Left renal cortex interstitium (tissue), 4 donors: Measurements from ENCODE around the gene KEAP1. TPM values are rescaled to one million over a fixed set of nuclear protein-coding genes. Genes with fewer than 3 reads are reported as not detected.

Experiments
- DNase-seq, 4 donors: peaks; one replicate each; pipeline ENCODE4 v3.0.0-alpha.2; 2013; ENCODE audit warnings: low read depth in 4 of 4, low spot score in 2 of 4, missing footprints in 1 of 4
- polyA plus RNA-seq, 4 donors: library from polyadenylated mRNA; unstranded; fragments of 120-200 nt; gene quantifications; one replicate each; pipeline ENCODE4 v1.2.1, GENCODE V29; 2013; ENCODE audit not compliant: insufficient read length in 4 of 4

The KEAP1 gene
- polyA plus RNA-seq, 4 donors = 73.7 to 86.7 (median 77.7) TPM

DNA sequence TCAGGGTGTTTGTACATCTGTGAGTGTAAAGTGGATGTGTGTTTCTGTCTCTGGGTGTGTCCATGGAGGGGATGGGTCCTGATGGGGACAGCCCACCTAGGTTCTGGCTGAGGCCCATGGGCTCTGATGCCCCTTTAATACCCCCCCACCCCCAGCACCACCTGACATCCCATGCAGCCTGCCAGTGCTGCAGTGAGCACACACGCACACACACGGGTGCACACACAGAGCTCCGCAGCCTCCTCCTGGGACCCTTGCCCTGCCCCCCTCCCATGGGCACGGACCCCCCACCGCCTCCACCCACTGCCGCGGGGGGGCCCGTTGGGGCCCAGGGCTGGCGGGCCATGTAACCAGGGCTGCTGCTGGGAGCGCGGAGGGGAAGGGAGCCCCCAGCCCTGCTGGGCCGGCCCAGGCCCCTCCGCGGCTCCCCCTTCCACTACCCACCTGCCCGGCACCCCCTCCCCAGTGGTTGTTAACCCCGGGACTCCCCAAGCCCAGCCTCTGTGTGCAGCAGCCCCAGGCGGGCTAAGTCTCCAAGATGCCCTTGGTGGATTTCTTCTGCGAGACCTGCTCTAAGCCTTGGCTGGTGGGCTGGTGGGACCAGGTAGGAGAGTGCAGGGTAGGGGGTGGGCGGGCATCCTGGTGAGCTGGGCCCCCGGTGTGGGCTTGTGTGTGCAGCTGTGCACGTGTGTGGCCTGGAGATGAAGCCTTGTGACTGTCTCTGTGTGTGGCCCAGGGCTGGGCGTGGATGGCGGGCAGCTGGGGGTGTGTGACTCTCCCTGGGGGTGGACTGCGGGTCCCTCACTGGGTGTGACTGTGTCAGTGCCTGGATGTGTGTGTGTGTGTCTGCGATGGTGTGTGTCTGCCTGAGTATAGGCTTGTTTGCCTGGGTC, 50.2 kb downstream of the KEAP1 start:
- no peak for DNase-seq

- DNase-seq = no peak
These were observed 52.1 kb downstream of the KEAP1 start for GRCh38 chr19:10450853-10451609.

DNA sequence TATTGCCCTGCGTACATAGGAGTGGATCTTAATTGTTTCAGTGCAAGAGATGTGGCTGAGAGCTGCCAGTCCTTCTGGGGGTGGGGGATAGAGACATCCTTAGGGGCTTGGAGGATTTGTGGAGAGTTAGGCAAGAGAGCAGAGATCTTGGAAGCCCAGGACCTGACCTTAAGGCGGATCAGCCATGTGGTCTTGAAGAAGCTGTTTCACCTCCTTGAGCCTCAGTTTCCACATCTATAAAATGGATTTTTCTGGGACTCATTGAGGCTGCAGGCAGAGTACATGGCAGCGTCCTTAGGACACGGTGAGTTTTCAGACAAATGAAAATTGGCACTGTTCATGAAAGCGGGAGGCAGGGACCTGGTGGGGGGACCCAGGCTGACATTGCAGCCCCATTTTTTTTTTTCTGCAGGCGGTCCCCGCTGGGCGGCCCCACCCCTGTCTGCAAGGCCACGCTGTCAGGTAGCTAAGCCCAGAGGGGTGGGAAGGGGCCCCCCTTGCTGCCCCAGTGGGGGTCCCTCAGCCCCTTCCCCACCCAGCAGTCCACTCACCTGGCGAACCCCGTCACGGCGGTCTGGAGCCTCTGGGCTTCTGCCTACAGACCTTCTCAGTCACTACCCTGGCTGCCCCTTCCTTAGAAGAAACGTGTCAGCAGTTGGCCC, 52.8 kb downstream of the KEAP1 start:
- DNase-seq = no peak

DNA sequence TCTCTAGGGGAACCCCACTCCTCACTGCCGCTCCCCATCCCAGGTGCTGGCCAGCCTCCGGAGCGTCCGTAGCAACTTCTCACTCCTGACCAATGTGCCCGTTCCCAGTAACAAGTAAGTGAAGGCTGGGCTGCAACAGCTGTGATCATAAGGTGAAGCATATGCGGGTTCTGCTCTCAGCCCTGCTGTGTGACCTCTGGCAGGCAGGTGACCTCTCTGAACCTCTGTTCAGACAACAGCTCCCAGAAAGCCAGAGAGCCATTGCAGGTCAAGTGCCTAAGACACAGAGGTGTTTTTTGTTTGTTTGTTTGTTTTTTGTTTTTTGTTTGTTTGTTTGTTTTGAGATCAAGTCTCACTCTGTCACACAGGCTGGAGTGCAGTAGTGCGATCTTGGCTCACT, 54.1 kb downstream of the KEAP1 start:
- DNase-seq = no peak

- DNase-seq = no peak
These were observed 60.5 kb downstream of the KEAP1 start for GRCh38 chr19:10442698-10443097.

- DNase-seq = no peak
These were observed 63.6 kb downstream of the KEAP1 start for GRCh38 chr19:10439588-10439987.

Other genes with a start within 250 kb of the KEAP1 start
- gene ICAM1, start 232.2 kb downstream of the KEAP1 start, polyA plus RNA-seq = 1 to 10 TPM; 5.5 to 7.3 (median 6.4) TPM
- gene ICAM4, start 216.4 kb downstream of the KEAP1 start, polyA plus RNA-seq = under 1 TPM; 0.28 to 0.81 (median 0.58) TPM
- under 1 TPM; 0.11 to 0.32 (median 0.23) TPM for gene ICAM5, start 213.4 kb downstream of the KEAP1 start, polyA plus RNA-seq
- gene ZGLP1, start 193.5 kb downstream of the KEAP1 start, polyA plus RNA-seq = 10 to 100 TPM in 1 of 4 donors, 1 to 10 TPM in 3; 2.8 to 11.8 (median 6.9) TPM
- 10 to 100 TPM; 16.2 to 28.3 (median 21.7) TPM for gene FDX2, start 187.3 kb downstream of the KEAP1 start, polyA plus RNA-seq
- gene RAVER1, start 169.8 kb downstream of the KEAP1 start, polyA plus RNA-seq = 10 to 100 TPM; 22.2 to 45.2 (median 35.8) TPM
- gene ICAM3, start 163.7 kb downstream of the KEAP1 start, polyA plus RNA-seq = 10 to 100 TPM in 2 of 4 donors, 1 to 10 TPM in 2; 8.4 to 11.5 (median 10.4) TPM
- gene TYK2, start 122.8 kb downstream of the KEAP1 start, polyA plus RNA-seq = 100 to 1,000 TPM in 3 of 4 donors, 10 to 100 TPM in 1; 95.0 to 174 (median 131) TPM
- 100 to 1,000 TPM; 137 to 181 (median 171) TPM for gene CDC37, start 99.8 kb downstream of the KEAP1 start, polyA plus RNA-seq
- gene PDE4A, start 82.8 kb downstream of the KEAP1 start, polyA plus RNA-seq = 1 to 10 TPM; 2.0 to 3.8 (median 2.6) TPM
- gene S1PR5, start 14.1 kb upstream of the KEAP1 start, polyA plus RNA-seq = 1 to 10 TPM; 1.6 to 1.8 (median 1.8) TPM
- gene ATG4D, start 40.5 kb upstream of the KEAP1 start, polyA plus RNA-seq = 10 to 100 TPM; 26.7 to 37.1 (median 33.0) TPM
- gene KRI1, start 62.7 kb upstream of the KEAP1 start, polyA plus RNA-seq = 10 to 100 TPM; 33.4 to 47.2 (median 37.2) TPM
- 10 to 100 TPM in 3 of 4 donors, 1 to 10 TPM in 1; 9.3 to 12.5 (median 10.8) TPM for gene CDKN2D, start 65.6 kb upstream of the KEAP1 start, polyA plus RNA-seq
- gene AP1M2, start 84.0 kb upstream of the KEAP1 start, polyA plus RNA-seq = 10 to 100 TPM; 48.1 to 53.9 (median 53.4) TPM
- gene SLC44A2, start 122.2 kb upstream of the KEAP1 start, polyA plus RNA-seq = 100 to 1,000 TPM; 181 to 206 (median 189) TPM
- 100 to 1,000 TPM; 227 to 357 (median 306) TPM for gene ILF3, start 151.0 kb upstream of the KEAP1 start, polyA plus RNA-seq
- gene QTRT1, start 198.1 kb upstream of the KEAP1 start, polyA plus RNA-seq = 10 to 100 TPM; 38.3 to 78.8 (median 65.4) TPM
- gene DNM2, start 214.7 kb upstream of the KEAP1 start, polyA plus RNA-seq = 100 to 1,000 TPM; 124 to 180 (median 138) TPM